H1 (cell line): Measurements from ENCODE around the gene MTURN. TPM values are rescaled to one million over a fixed set of nuclear protein-coding genes. Genes with fewer than 3 reads are reported as not detected.

Source experiments
- CTCF ChIA-PET: fragments of 300-600 bp; sonication (Branson Sonifier 250); formaldehyde crosslinking; loops from one replicate; lab custom pipeline; 2021; ENCODE audit not compliant: partially characterized antibody; lab: Charles Lee
- POLR2A ChIA-PET: fragments of 300-600 bp; sonication (Branson Sonifier 250); formaldehyde crosslinking; loops from one replicate; lab custom pipeline; 2021; ENCODE audit warnings: inconsistent platforms; ENCODE audit not compliant: partially characterized antibody; lab: Charles Lee
- DNase-seq, 2 experiments: peaks; one replicate each; pipeline versions ENCODE4 v3.0.0 to v3.0.0-alpha.2; 2010 to 2022; ENCODE audit warnings: low spot score in 2 of 2, low read depth in 1 of 2, mixed read lengths in 1 of 2
- FAIRE-seq: peaks from 2 replicates; lab custom pipeline; 2011; peaks lifted over from hg19 to GRCh38; lab: Jason Lieb, UNC
- H2AFZ ChIP-seq: 2 replicates; pipeline ENCODE4 v1.8.1; 2012; ENCODE audit warnings: low read length, inconsistent platforms
- H2AK5ac ChIP-seq: 2 replicates; pipeline ENCODE4 v1.6.1; 2013; ENCODE audit warnings: low read depth, low read length
- H2BK120ac ChIP-seq: replicated peaks from 2 replicates; pipeline ENCODE3; 2013; ENCODE audit warnings: low read depth, low read length, inconsistent platforms
- H2BK12ac ChIP-seq: 2 replicates; pipeline ENCODE4 v1.6.1; 2013; ENCODE audit warnings: low read depth, low read length
- H2BK15ac ChIP-seq: 2 replicates; pipeline ENCODE4 v1.6.1; 2013; ENCODE audit warnings: low read length
- H2BK20ac ChIP-seq: 2 replicates; pipeline ENCODE4 v1.6.1; 2013; ENCODE audit warnings: low read length
- H2BK5ac ChIP-seq: 2 replicates; pipeline ENCODE4 v1.6.1; 2013; ENCODE audit warnings: low read depth, low read length
- H3K14ac ChIP-seq: 2 replicates; pipeline ENCODE4 v1.6.1; 2013; ENCODE audit warnings: inconsistent platforms; ENCODE audit not compliant: insufficient read length
- H3K18ac ChIP-seq: 2 replicates; pipeline ENCODE4 v1.6.1; 2013; ENCODE audit warnings: low read length; ENCODE audit errors: extremely low read depth
- H3K23ac ChIP-seq: 2 replicates; pipeline ENCODE4 v1.6.1; 2013; ENCODE audit warnings: inconsistent platforms; ENCODE audit not compliant: insufficient read length
- H3K23me2 ChIP-seq: 2 replicates; pipeline ENCODE4 v1.6.1; 2013; ENCODE audit warnings: low read depth, low read length
- H3K27ac ChIP-seq: 2 replicates; pipeline ENCODE4 v1.6.1; 2011; ENCODE audit warnings: low read depth, low read length, inconsistent platforms
- H3K27me3 ChIP-seq, 4 experiments: replicated peaks in 1 of 4; 1 replicate in 1 of 4; 2 replicates in 3 of 4; pipeline versions ENCODE4 v1.6.1 to v1.8.1; 2011 to 2013; ENCODE audit warnings: low read length in 3 of 4, mild to moderate bottlenecking in 3 of 4, inconsistent platforms in 2 of 4, mixed read lengths in 2 of 4, moderate library complexity in 1 of 4; ENCODE audit not compliant: control insufficient read depth in 3 of 4, insufficient read depth in 3 of 4; ENCODE audit errors: extremely low read depth in 1 of 4
- H3K36me3 ChIP-seq, 4 experiments: 2 replicates each; pipeline versions ENCODE4 v1.6.1 to v1.8.1; 2011 to 2013; ENCODE audit warnings: mild to moderate bottlenecking in 4 of 4, low read length in 3 of 4, moderate library complexity in 2 of 4, control low read depth in 1 of 4, inconsistent platforms in 1 of 4; ENCODE audit not compliant: insufficient read depth in 4 of 4, control insufficient read depth in 2 of 4
- H3K4ac ChIP-seq: replicated peaks from 2 replicates; pipeline ENCODE3; 2013; ENCODE audit warnings: low read length, low read depth, mixed read lengths, inconsistent platforms; ENCODE audit not compliant: insufficient read length
- H3K4me1 ChIP-seq, 4 experiments: replicated peaks in 1 of 4; 1 replicate in 1 of 4; 2 replicates in 3 of 4; pipeline versions ENCODE4 v1.6.1 to v1.8.1; 2011 to 2013; ENCODE audit warnings: low read length in 3 of 4, inconsistent platforms in 2 of 4, mixed read lengths in 1 of 4; ENCODE audit not compliant: insufficient read depth in 4 of 4, control insufficient read depth in 3 of 4
- H3K4me2 ChIP-seq, 2 experiments: 2 replicates each; pipeline versions ENCODE4 v1.6.1 to v1.8.1; 2011 to 2013; ENCODE audit warnings: low read depth in 2 of 2, low read length in 2 of 2, control low read depth in 1 of 2, inconsistent platforms in 1 of 2, mild to moderate bottlenecking in 1 of 2; ENCODE audit not compliant: insufficient read depth in 1 of 2
- H3K4me3 ChIP-seq, 4 experiments: fragments of 200-600, 300-600 bp in 1 of 4; sonication (generic), shearing (Covaris generic), sonication (Bioruptor Twin) in 1 of 4; 2 replicates each; pipeline versions ENCODE4 v1.5.1 to v1.8.1; 2011 to 2016; ENCODE audit warnings: low read length in 4 of 4, low read depth in 3 of 4, control low read depth in 2 of 4, inconsistent platforms in 2 of 4, mild to moderate bottlenecking in 2 of 4, mixed read lengths in 1 of 4, moderate library complexity in 1 of 4; ENCODE audit not compliant: insufficient read depth in 2 of 4; ENCODE audit errors: extremely low read depth in 1 of 4
- H3K56ac ChIP-seq: replicated peaks from 2 replicates; pipeline ENCODE3; 2013; ENCODE audit warnings: low read depth, mild to moderate bottlenecking, mixed read lengths, low read length, inconsistent platforms; ENCODE audit not compliant: insufficient read length
- H3K79me1 ChIP-seq: 2 replicates; pipeline ENCODE4 v1.6.1; 2013; ENCODE audit warnings: low read depth, low read length, control low read depth
- H3K79me2 ChIP-seq, 2 experiments: 2 replicates each; pipeline versions ENCODE4 v1.6.1 to v1.8.1; 2012 to 2013; ENCODE audit warnings: low read length in 2 of 2, mild to moderate bottlenecking in 2 of 2, inconsistent platforms in 1 of 2; ENCODE audit not compliant: insufficient read depth in 2 of 2, control insufficient read depth in 1 of 2
- H3K9ac ChIP-seq, 4 experiments: replicated peaks in 1 of 4; 1 replicate in 1 of 4; 2 replicates in 3 of 4; pipeline versions ENCODE4 v1.6.1 to v1.8.1; 2011 to 2013; ENCODE audit warnings: low read depth in 3 of 4, low read length in 3 of 4, control low read depth in 2 of 4, mild to moderate bottlenecking in 2 of 4, moderate library complexity in 2 of 4, inconsistent platforms in 1 of 4; ENCODE audit errors: extremely low read depth in 1 of 4
- H3K9me3 ChIP-seq, 2 experiments: 2 replicates each; pipeline versions ENCODE4 v1.6.1 to v1.8.1; 2012 to 2013; ENCODE audit warnings: mild to moderate bottlenecking in 2 of 2, moderate library complexity in 2 of 2, control low read depth in 1 of 2, inconsistent platforms in 1 of 2, low read depth in 1 of 2, low read length in 1 of 2, mixed read lengths in 1 of 2; ENCODE audit not compliant: insufficient read depth in 2 of 2
- H4K20me1 ChIP-seq, 2 experiments: replicated peaks in 1 of 2; 2 replicates each; pipeline versions ENCODE3 to v1.8.1; 2011 to 2013; ENCODE audit warnings: inconsistent platforms in 2 of 2, low read length in 2 of 2, mild to moderate bottlenecking in 1 of 2; ENCODE audit not compliant: insufficient read depth in 2 of 2, control insufficient read depth in 1 of 2
- H4K5ac ChIP-seq: 2 replicates; pipeline ENCODE4 v1.6.1; 2013; ENCODE audit warnings: low read length, low read depth, mixed read lengths, inconsistent platforms; ENCODE audit not compliant: insufficient read length
- H4K8ac ChIP-seq: 2 replicates; pipeline ENCODE4 v1.8.0; 2013; ENCODE audit warnings: mild to moderate bottlenecking, moderate library complexity, low read length, inconsistent platforms; ENCODE audit not compliant: insufficient read depth; ENCODE audit errors: extremely low read depth
- H4K91ac ChIP-seq: replicated peaks from 2 replicates; pipeline ENCODE3; 2013; ENCODE audit warnings: low read length, mixed read lengths, inconsistent platforms; ENCODE audit not compliant: insufficient read length
- ASH2L ChIP-seq: fragments of 200-600, 300-600 bp; sonication (generic); IDR thresholded peaks from one replicate; pipeline ENCODE4 v1.7.1; 2017; ENCODE audit warnings: low read length
- BRCA1 ChIP-seq: IDR thresholded peaks from 2 replicates; pipeline ENCODE4 v1.6.1; 2012; ENCODE audit warnings: low read depth, low read length, improper control_type of control experiment
- CEBPB ChIP-seq: IDR thresholded peaks from 2 replicates; pipeline ENCODE4 v1.6.1; 2012; ENCODE audit warnings: low read depth, low read length
- EGR1 ChIP-seq: IDR thresholded peaks from 2 replicates; pipeline ENCODE4 v1.6.1; 2011; ENCODE audit warnings: low read depth, low read length, borderline replicate concordance
- HDAC2 ChIP-seq, 2 experiments: fragments of 300-600 bp in 1 of 2; sonication (generic) in 1 of 2; IDR thresholded peaks; 2 replicates each; pipeline ENCODE4 v1.6.1; 2011 to 2012; ENCODE audit warnings: low read depth in 2 of 2, low read length in 2 of 2, mild to moderate bottlenecking in 2 of 2, moderate library complexity in 2 of 2, borderline replicate concordance in 1 of 2, inconsistent platforms in 1 of 2
- JUN ChIP-seq: IDR thresholded peaks from 2 replicates; pipeline ENCODE4 v1.6.1; 2011; ENCODE audit warnings: low read depth, mild to moderate bottlenecking, improper control_type of control experiment, low read length
- JUND ChIP-seq: IDR thresholded peaks from 2 replicates; pipeline ENCODE4 v1.6.1; 2011; ENCODE audit warnings: mild to moderate bottlenecking, improper control_type of control experiment, low read length
- KDM4A ChIP-seq: IDR thresholded peaks from one replicate; pipeline ENCODE4 v1.7.1; 2012; ENCODE audit warnings: low read depth, mild to moderate bottlenecking, moderate library complexity, low read length, inconsistent platforms; ENCODE audit not compliant: severe bottlenecking
- NRF1 ChIP-seq: IDR thresholded peaks from 2 replicates; pipeline ENCODE4 v1.6.1; 2011; ENCODE audit warnings: mild to moderate bottlenecking, low read depth, low read length, improper control_type of control experiment
- POU5F1 ChIP-seq: IDR thresholded peaks from 2 replicates; pipeline ENCODE4 v1.6.1; 2011; ENCODE audit warnings: low read depth, mild to moderate bottlenecking, low read length, moderate library complexity
- RFX5 ChIP-seq: IDR thresholded peaks from 2 replicates; pipeline ENCODE4 v1.6.1; 2011; ENCODE audit warnings: low read depth, low read length, improper control_type of control experiment, borderline replicate concordance
- SIN3A ChIP-seq, 2 experiments: IDR thresholded peaks in 1 of 2; conservative IDR thresholded peaks in 1 of 2; 2 replicates each; pipeline ENCODE4 v1.6.1; 2011 to 2012; ENCODE audit warnings: low read length in 2 of 2, improper control_type of control experiment in 1 of 2, low read depth in 1 of 2, mild to moderate bottlenecking in 1 of 2
- SIX5 ChIP-seq: IDR thresholded peaks from 2 replicates; pipeline ENCODE4 v1.6.1; 2011; ENCODE audit warnings: mild to moderate bottlenecking, low read depth, low read length
- SUZ12 ChIP-seq: fragments of 200-600 bp; sonication (generic); IDR thresholded peaks from 2 replicates; pipeline ENCODE4 v1.6.1; 2012; ENCODE audit warnings: mild to moderate bottlenecking, inconsistent platforms, low read length, moderate library complexity, mixed read lengths
- TBP ChIP-seq: IDR thresholded peaks from 2 replicates; pipeline ENCODE4 v1.6.1; 2011; ENCODE audit warnings: low read depth, low read length, improper control_type of control experiment
- YY1 ChIP-seq: IDR thresholded peaks from 2 replicates; pipeline ENCODE4 v1.6.1; 2011; ENCODE audit warnings: low read depth, mild to moderate bottlenecking, low read length
- WGBS, 2 experiments: shearing (Covaris generic) in 1 of 2; methylation state at CpG; one replicate each; pipeline versions ENCODE4 v1.1.6 to v1.1.7; 2013 to 2015; ENCODE audit warnings: low lambda C conversion rate in 2 of 2, mixed read lengths in 2 of 2, inconsistent platforms in 1 of 2, low coverage in 1 of 2, missing lambda C conversion rate in 1 of 2; ENCODE audit not compliant: insufficient replicate concordance in 2 of 2, insufficient coverage in 1 of 2, insufficient read length in 1 of 2; ENCODE audit errors: extremely low coverage in 1 of 2, missing lambda C conversion rate in 1 of 2; 5-methylcytosine and 5-hydroxymethylcytosine counted together
- polyA plus RNA-seq, 7 experiments: library from polyadenylated mRNA; depleted of rRNA in 3 of 7; stranded (reverse) in 5 of 7; unstranded in 2 of 7; fragments of >200 nt in 5 of 7; fragments of 200-250 nt in 2 of 7; gene quantifications; 1 replicate in 5 of 7; 2 replicates in 1 of 7; 4 replicates in 1 of 7; pipeline versions ENCODE4 v1.2.1 to v1.2.3, GENCODE V29; 2011 to 2013; ENCODE audit warnings: missing spikeins in 2 of 7, mixed read lengths in 2 of 7
- total RNA-seq: library from RNA; stranded (reverse); fragmentation: NEBNext Ultra II Directional; extraction: Animal tissue kit (Norgen Biotek cat#: 25700); gene quantifications from 2 replicates; pipeline ENCODE4 v1.2.1, GENCODE V29; 2021

Gene MTURN
- total and polyA plus RNA-seq, 2 of the 8 experiments (the other 6 are each of a cell fraction or from before 2014, with no cell fraction given): 2.6 to 5.8 TPM

DNA sequence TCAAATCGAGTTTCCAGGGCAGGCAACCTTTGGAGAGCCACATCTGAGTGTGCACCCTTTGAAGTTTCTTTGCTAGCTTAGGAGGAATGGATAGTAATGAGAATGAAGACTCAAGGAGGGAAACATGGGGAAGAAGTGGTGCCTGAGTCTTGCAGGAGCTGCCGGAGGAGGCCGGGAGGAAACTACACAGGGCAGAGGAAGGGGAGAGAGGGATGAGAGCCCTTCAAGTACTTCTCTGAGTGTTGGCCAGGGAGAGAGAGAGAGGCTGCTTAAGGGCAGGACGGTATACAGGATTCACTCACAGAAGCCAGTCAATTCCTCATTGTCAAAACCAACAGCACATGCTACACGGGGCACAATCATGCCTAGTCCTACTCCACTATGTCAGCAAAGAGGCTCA is 75.2 kb downstream of the MTURN start:
- no peak overlapping the region for H3K14ac ChIP-seq
- H4K20me1 ChIP-seq: no peaks in the 10 kb centered on the region
- H2BK20ac ChIP-seq: no peak overlapping the region
- 89% methylated on average over 5 of the region's 5 CpGs; no CpG with 5 or more reads in 1 of the 2 experiments for WGBS, 2 experiments
- H2AFZ ChIP-seq: no peak overlapping the region
- no peaks in the 10 kb centered on the region for H3K79me1 ChIP-seq
- H3K36me3 ChIP-seq: no peaks in the 10 kb centered on the region
- no peak overlapping the region for H2BK5ac ChIP-seq
- H4K91ac ChIP-seq: no peak overlapping the region
- ChIA-PET CTCF (no interaction called here), POLR2A (no interaction called here)
- no peak overlapping the region for H3K56ac ChIP-seq
- H3K4me2 ChIP-seq: no peak overlapping the region
- FAIRE-seq: no peak
- no peaks in the 10 kb centered on the region for H3K9me3 ChIP-seq
- H2AK5ac ChIP-seq: no peak overlapping the region
- no peaks in the 10 kb centered on the region for H3K4me1 ChIP-seq
- no peak overlapping the region for H3K4ac ChIP-seq
- H4K5ac ChIP-seq: no peak overlapping the region
- no peak overlapping the region for H2BK12ac ChIP-seq
- no peak overlapping the region for H3K27ac ChIP-seq
- no peak overlapping the region for H3K4me3 ChIP-seq
- no peaks in the 10 kb centered on the region for H3K27me3 ChIP-seq
- no peak overlapping the region for H2BK15ac ChIP-seq
- H3K23me2 ChIP-seq: no peaks in the 10 kb centered on the region
- H2BK120ac ChIP-seq: no peak overlapping the region
- H3K18ac ChIP-seq: no peak overlapping the region
- no peak for DNase-seq
- no peak overlapping the region for H3K23ac ChIP-seq
- no peak overlapping the region for H4K8ac ChIP-seq
- H3K9ac ChIP-seq: no peak overlapping the region
- no peaks in the 10 kb centered on the region for H3K79me2 ChIP-seq
- TF ChIP-seq RFX5 (no peak), HDAC2 (IDR thresholded peaks at IDR 0.05; ENCODE audit: borderline replicate concordance in 1 of 2, low read depth in 2 of 2, low read length in 2 of 2) (no peak), TBP (no peak), NRF1 (no peak), POU5F1 (no peak), YY1 (no peak), JUND (no peak), SIN3A (conservative IDR thresholded peaks at IDR 0.05 in 1 of 2, IDR thresholded peaks at IDR 0.05 in 1 of 2; ENCODE audit: low read depth in 1 of 2, low read length in 2 of 2) (no peak), JUN (no peak), KDM4A (no peak), SIX5 (no peak), BRCA1 (no peak), ASH2L (no peak), EGR1 (no peak), SUZ12 (no peak), CEBPB (no peak)
